Activated T-cell treated with anti-CD3 and anti-CD28 coated beads for 48 hours (primary cell): ENCODE data around the gene TRPM3.
"Not testable (repeated sequence)": the region's sequence is repeated elsewhere in the genome, so short reads cannot be mapped to it uniquely, and the experiment has no call there.

Source experiments
- DNase-seq: peaks from one replicate; pipeline ENCODE4 v3.0.0-alpha.2; 2020; ENCODE audit warnings: low read depth

Gene TRPM3

DNA sequence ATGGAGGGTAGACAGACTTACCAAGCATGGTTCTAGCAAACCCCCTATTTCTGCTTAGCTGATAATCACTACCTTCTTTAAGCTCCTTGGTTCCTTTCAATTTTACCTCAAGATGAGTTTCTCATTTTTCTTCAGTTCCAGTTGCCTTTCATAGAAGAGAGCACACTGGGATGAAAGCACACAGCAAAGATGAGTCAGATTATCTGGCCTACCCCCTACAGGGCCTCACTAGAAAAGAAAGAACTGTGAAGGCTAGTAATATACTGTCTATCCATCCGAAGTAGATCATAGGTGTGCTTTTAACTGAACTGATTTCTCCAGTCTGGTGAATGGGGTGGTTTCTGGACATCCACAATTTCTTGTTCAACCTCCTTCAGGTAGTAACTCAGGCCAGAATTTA, 122.5 kb downstream of the TRPM3 start:
- DNase-seq: no peak

DNA sequence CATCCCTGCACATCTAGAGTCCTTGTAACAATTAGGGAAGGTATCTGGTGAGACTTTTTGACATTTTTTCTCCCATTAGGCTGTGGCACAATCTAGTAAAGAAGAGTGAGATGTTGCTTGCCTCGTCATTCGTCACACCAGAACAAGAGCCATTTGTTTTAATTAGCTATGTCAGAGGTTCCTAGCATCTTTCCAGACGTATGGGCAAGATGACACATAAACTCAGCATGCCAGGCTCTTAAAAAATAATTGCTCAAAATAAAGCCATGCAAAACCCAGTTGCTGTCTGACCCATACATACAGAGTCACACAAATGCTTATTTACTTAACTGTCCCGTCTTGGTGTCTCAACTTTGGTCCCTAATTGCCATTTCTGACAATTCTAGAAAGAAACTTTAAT, 125.9 kb downstream of the TRPM3 start:
- DNase-seq: no peak

DNA sequence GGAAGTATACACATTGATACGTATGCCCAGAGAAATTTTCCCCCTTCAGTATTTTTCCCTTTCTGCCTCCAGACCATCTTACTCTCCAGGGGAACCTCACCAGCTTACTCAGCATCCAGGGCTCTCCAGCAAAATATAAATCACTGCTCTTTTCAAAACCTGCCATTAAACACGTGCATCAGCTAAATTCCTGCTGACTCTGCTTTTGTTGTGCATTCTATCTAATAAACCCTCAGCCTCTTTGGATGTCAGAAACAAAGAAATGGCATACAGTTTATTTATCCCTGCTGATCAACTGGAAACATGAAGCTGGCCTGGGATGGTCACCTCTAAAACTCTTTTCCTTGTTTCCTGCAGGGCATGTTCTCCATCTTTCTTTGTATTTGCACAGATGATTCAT, 126.8 kb downstream of the TRPM3 start:
- DNase-seq: no peak

DNA sequence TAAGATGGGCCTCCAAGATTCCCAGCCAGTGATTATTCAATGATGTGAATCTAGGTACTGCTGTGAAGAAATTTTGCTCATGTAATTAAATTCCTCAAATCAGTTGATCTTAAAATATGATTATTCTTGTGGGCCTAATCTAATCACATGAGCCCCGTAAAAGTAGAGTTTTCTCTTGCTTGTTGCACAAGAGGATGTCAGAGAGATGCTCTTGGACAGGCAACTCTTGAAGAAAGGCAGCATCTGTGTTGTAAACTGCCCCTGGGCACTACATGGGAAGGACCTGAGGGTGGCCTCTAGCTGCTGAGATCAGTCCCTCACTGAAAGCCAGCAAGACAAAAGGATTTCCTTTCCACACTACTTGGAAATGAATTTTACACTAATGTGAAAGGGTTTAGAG, 132.9 kb downstream of the TRPM3 start:
- no peak for DNase-seq

DNA sequence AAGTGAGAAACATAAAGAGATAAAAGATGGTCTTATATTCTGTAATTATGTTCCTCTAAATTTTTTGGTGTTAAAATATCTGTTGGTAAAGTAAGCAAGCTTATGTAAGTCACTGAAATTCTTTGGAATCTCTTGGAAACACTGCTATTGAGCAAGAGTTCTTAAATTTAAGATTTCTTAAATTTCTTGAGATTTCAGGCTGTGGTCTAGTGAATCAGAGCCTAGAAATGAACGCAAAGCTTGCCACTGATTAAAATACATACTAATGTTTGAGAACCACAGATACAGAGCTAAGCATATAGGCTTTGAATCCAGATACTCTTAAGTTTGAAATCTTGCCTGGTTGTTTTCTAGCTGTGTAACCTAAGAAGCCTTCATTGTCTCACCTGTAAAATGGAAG, 133.4 kb downstream of the TRPM3 start:
- no peak for DNase-seq

DNA sequence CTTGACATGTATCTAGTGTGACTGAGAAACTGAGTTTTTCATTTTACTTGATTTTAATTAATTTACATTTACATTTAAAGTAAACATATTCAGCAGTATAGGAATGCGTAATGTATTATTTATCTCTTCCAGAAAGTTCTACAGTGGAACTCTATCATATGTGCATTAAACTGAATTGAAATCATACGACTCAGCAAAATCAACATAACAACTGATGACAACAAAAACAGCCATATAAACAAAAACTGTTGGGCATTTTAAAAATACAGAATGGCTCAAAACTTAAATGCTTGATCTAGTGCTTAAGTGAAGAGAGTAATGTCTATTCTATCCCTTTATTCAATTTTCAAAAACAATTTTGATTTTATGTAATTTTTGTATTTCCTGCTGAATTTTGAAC, 134.4 kb downstream of the TRPM3 start:
- DNase-seq: no peak

DNA sequence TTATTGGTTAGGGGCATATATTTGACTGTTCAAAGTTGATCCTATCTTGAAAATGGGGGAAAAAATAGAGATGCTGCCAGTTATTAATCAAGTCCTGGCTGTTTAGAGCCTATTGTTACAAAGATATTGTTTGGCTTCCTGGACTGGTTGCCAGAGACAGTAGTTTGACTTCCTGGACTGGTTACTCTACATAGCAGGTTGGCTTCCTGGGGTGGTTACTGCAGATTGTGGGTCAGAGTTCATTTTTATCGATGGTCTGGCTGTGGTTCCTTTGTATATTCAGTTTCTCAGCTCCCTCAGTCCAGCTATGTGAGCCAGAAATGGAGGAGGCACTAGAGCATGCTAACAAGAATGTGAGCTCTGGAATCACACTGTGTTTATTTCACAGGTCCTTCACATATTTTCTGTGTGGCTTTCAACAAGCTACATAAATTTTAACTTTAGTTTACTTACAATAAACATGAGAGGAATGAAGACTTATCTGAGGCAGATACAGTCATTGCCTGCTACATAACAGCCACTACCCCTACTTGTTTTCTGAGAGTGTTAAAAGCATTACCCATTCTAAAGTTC, 137.6 kb downstream of the TRPM3 start:
- DNase-seq: no peak

DNA sequence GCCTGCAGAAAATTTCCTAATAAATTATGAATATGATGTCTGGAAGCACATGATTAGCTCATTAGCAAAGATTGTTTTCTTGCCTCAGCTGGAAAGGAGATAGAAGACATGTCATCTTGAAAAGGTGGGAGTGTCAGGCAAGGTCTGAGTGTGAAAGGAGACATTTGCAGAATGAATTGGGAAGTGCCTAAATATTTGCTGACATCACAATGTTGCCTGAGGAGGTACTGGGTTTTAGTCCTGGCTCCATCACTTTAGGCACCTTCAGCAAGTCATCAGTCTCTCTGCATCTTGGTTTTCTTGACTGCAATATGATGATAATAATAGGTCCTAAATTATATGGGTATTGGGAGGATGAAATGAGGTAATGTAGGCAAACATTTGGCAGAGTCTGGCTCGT, 140.1 kb downstream of the TRPM3 start:
- no peak for DNase-seq

DNA sequence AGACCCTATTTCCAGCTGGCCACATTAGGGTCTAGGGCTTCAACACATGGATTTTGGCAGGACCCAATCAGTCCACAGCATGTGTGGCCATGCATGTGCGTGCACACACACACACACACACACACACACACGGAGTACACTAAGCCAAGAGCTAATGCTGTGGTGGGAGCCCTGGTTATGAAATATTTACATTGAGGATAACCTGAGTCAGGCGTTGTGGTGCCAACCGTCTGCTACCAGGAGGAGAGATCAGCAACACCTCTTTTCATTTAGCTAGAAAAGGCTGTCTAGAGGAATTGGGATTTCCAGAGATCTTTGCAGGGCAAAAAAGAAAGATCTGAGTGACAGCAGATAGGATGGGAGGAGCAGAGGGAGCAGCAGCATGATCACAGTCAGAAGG, 141.5 kb downstream of the TRPM3 start:
- no peak for DNase-seq

DNA sequence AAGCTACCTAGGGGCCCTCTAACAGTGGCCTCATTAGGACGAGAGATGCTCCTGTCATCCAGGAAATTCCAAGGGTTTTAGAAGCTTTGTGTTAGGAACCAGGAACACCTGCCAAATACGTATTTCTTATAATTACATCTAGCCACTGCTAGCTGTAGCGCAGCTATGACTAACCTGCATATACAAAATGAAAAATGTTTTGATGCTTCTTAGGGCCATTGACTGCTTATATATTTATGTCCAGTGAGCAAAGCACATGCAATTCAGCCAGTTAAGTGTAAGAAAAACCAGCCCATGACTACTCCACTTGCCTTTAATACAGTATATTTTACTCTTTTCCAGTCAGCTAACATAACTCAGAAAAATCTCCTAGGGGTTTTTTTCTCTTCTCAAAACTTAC, 143.3 kb downstream of the TRPM3 start:
- DNase-seq: no peak

DNA sequence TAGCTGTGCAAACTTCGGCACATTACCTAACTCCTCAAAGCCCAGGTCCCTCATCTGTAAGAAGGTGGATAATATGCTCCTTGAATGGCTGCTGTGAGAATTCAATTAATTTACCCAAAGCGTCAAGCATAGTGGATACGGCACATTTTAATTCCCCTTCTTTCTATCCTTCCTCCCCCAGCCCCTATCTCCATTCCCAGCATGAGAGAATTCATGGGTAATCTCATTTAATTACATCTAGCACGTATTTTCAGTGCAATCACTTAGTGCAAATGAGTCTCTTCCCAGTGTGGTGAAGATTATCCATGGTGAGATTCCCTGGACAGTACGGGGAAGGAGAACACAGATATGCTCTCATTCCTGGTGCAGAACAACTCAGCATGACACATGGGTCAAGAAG, 145.6 kb downstream of the TRPM3 start:
- DNase-seq: no peak

DNA sequence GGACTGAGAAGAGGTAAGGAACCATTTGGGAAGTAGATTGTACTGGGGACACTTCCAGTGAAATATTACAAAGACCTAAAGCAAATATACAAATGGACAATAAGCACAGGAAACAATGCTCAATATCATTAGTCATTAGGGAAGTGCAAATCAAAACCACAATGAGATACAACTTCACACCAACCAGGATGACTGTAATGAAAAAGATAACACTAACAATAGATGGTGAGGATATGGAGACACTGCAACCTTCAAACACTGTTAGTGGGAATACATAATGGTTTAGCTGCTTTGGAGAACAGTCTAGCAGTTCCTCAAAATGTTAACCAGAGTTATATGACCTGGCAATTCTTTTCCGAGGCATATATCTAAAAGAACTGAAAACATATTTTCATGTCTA, 149.7 kb downstream of the TRPM3 start:
- DNase-seq: no peak

DNA sequence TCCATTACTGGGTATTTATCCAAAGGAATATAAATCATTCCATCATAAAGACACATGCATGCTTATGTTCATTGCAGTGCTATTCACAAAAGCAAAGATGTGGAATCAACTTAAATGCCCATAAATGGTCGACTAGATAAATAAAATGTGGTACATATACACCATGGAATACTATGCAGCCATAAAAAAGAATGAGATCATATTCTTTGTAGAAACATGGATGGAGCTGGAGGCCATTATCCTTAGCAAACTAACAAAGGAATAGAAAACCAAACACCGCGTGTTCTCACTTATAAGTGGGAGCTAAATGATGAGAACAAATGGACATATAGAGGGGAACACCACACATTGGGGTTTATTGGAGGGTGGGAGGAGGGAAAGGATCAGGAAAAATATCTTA, 155.0 kb downstream of the TRPM3 start:
- not testable (repeated sequence) for DNase-seq

DNA sequence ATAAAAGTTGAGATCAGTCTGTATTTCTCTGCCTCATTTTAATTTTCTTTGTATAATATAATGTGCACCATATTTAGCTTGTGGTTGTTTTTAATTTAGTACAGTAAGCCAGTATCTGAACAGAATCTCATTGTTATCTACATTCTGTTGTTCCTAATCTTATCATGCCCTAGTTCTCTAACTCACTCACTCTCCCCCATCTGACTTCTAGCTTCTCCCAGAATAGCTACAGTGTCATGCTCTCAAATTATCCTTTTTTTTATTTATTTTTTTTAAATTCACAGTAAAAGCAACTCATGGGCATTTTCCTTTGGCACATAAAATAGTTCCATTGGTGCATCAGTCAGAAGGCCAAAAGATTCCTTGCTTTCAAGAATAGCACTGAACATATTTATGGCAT, 156.6 kb downstream of the TRPM3 start:
- DNase-seq: no peak

DNA sequence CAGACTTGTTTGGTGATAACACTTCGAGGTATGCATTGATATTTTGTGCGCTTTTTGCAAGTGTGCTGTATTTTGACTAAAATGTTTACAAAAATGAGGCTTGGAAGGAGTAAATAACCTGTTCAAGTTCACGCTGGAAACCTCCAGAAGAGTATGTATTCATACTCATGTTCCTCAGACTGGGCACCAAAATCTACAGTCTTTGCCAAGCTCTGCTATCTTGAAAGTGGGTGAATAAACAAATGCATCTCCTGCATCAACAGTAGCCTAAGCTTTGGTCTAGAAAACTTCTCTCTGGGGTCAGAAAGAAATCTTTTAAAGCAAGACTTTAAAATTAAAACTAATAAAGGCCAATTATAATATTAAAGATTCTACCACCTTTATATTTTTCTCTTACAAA, 157.9 kb downstream of the TRPM3 start:
- no peak for DNase-seq

DNA sequence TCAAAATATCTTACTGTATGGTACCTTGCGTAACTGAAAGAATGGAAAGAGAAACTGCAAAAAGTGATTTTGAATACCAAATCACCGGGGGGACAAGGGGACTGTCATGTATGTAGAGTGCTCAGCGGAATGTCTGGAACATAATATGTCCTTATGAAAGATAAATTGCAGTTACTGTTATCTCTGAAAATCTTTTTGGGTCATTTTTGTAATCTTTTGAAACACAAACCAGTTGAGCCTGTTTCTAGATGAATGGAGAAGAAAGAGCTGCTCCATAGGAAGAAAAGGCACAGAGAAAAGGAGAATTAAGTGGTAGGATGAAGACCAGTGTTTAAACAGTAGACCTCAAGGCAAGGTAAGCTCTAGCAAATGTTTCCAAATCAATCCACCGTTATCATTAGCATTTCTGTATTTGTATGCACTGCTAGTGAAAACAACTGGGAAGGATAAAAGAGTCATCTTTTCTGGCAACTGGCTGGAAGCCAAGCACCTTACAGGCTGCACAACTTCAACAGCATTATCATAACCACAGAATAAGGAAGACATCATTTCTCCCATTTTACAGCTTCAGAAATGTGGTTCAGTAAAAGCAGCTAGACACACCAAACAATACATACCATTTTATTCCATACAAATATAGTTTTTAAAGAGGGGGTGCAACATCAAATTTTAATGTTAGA, 158.5 kb downstream of the TRPM3 start:
- DNase-seq: no peak

DNA sequence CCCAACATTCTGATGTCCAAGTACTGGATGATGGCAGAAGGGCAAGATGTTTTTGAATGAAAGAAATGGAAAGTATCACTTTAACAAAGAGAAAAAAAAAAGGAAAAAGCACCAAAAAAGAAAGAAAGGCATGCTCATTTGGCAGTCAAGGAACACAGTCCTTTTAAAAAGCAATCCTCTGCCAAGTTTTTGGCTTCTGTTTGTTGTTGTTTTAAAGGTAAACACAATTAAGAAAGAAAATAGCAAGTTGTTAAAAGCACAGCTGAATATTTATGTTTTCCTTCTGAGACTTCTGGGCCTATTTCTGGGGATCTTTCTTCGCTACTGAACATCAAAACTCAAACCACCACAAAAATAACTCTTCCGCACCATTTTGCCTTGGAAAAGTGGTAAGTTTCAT, 162.1 kb downstream of the TRPM3 start:
- DNase-seq: no peak

DNA sequence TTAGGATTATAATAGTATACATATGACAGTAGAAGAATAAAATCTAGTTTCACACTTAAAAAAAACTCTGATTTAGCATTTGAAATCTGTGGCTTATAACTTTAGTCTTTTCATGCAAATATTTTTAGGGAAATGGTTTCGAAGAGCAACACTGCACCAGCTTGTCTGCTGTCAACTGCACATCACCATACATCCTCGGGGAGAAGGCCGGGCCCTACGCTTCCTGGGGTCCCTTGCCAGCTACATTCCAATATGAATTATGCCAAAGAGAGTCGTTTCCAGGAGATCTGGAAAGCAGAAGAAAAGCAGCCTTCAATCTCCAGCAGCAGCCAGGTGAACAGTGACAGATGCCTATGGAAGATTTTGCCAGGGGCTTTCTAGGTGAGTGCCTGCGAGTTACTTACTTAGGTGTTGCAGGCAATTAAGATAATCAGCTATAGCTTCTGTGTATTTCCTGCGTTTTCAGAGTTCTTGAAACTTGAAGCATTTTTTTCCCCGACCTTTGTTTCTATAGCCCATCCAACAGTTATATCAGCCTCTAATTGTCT, 166.8 kb downstream of the TRPM3 start:
- DNase-seq: no peak

DNA sequence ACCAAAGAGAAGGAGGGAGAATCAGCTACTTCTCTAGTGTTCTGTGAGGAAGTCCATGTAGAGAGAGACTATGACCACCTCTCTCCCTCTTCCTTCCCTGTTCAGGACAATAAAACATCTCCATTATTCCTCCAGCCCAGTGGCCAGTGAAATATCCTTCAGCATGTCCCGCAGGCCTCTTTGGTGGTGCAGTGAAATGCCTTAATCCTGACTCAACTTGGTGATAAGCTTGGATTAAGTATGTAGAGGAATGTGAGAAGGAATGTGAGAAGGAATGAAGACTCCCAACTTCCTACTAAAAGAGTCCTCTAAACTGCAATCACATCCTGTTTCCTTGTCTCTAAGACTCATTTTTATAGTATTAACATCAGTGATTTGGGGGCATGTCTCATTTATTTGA, 167.3 kb downstream of the TRPM3 start:
- DNase-seq: no peak

DNA sequence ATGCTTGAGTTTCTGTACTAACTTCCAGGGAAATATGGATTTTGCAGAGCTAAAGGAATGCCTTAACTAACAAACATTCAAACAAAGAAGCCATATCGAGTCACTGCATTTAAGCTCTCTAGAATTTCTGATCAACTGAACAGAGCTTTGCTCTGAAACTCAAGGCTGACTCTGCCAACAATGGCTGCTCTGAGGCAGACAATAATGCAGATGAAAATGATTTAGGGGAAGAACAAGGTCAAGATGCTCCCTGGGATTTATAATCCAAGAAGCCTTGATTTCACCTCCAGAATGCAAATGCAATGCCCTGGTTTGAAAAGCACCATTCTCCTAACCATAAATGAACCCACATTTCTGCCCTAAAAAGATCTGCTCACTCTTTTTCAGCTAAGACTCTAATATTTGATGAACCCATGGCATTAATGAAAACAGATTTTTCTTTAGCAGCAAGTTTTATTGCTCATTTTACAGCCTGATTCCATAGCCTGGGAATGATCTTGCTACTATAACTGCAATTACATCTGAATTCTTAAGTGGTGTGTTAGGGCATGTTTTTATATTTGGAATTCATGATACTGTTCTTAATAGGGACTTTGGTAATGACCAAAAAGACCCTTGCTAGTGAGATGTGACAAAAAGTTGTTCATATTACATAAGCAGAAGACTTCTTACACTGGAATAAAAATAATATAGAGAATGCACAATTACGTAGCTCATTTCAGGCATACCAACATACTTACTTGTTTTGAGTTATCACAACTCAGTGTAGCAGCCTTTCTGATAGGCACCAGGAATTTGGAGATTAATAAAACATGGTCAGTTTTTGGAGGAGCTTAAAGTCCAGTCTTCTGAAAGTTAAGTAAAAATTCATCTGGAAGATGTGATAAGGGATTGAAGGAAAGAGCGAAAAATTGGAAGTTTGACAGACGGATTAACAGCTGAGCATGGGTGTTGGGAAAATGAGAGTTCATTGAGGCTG, 169.4 kb downstream of the TRPM3 start:
- no peak for DNase-seq

DNA sequence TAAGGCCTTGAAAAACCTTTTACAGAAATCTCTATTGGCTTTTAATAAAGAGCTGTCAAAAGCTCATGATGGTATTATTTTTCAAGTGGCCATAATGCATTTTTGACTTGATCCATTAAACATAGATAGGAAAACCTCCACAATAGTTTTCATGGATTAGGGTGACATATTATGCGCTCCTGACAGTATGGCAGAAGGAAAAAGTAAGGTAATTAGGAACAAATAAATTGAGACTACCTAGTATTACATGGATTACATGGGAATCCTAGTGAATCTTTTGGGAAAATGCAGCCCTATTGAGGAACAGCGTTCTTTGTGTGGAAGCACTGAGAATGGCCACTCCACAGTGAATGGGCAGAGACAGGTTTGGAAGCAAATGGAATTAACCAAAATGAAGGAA, 171.2 kb downstream of the TRPM3 start:
- DNase-seq: no peak

DNA sequence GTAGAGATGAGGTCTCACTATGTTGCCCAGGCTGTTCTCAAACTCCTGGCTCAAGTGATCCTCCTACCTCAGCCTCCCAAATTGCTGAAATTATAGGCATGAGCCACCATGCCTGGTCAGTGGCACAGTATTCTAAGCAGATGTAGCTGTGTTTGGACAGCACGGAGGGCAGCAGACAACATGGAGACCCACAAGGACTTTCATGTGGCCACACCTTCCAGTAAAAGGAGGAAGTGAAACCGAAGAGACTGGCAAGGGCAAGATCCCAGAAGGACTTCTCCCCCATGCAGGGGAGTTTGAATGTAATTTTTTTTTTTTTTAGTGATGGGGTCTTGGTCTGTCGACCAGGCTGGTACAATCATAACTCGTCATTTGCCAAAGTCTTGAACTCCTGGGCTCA, 172.2 kb downstream of the TRPM3 start:
- DNase-seq: no peak

DNA sequence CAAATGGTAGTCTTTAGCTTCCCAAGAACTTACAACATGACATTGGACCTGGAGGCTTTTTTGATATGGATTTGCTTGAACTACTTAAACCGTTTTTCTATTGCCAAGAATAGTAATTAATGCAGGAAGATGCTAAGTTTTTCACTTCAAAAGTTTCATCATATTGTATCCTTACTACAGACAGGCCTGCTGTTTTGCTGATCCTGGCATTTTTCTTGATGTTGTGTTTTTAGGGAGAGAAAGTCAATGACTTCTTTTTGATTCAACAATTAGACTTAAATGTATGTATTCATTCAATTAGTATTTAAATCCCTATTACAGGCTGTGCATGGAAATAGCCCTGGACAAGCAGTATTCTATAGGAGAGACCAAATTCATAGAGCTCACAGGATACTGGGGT, 172.7 kb downstream of the TRPM3 start:
- DNase-seq: no peak
